ENCODE data around the gene SAMD8.

SAMD8 gene

GRCh38 chr10:75111365-75111906, at the start of gene SAMD8:
SAMD8 (plus strand) TSS chr10:75111656; CDS start chr10:75150529, 38,873 bp downstream.
- peak; percentile 94 for DNase-seq

GRCh38 chr10:75061709-75062505, 49.5 kb upstream of the SAMD8 start:
- no peak for DNase-seq

- no peak for DNase-seq
These were observed 48.8 kb upstream of the SAMD8 start for GRCh38 chr10:75062506-75063299.

GRCh38 chr10:75063461-75064230, 47.8 kb upstream of the SAMD8 start:
- DNase-seq = no peak

GRCh38 chr10:75065076-75065475, 46.4 kb upstream of the SAMD8 start:
- no peak for DNase-seq

GRCh38 chr10:75066271-75066670, 45.2 kb upstream of the SAMD8 start:
- DNase-seq = no peak

- DNase-seq = no peak
These were observed 44.2 kb upstream of the SAMD8 start for GRCh38 chr10:75067272-75067671.

GRCh38 chr10:75068523-75068922, 42.9 kb upstream of the SAMD8 start:
- no peak for DNase-seq

- no peak for DNase-seq
These were observed 41.0 kb upstream of the SAMD8 start for GRCh38 chr10:75070476-75070875.

GRCh38 chr10:75070961-75071428, 40.5 kb upstream of the SAMD8 start:
- DNase-seq = no peak

- DNase-seq = no peak
These were observed 39.7 kb upstream of the SAMD8 start for GRCh38 chr10:75071756-75072155.

- no peak for DNase-seq
These were observed 38.7 kb upstream of the SAMD8 start for GRCh38 chr10:75072727-75073126.

GRCh38 chr10:75073442-75073841, 38.0 kb upstream of the SAMD8 start:
- DNase-seq = no peak

- no peak for DNase-seq
These were observed 36.6 kb upstream of the SAMD8 start for GRCh38 chr10:75074711-75075445.

GRCh38 chr10:75076348-75076747, 35.1 kb upstream of the SAMD8 start:
- DNase-seq = no peak

- DNase-seq = no peak
These were observed 31.9 kb upstream of the SAMD8 start for GRCh38 chr10:75079436-75080083.

- no peak for DNase-seq
These were observed 30.9 kb upstream of the SAMD8 start for GRCh38 chr10:75080554-75080953.

- DNase-seq = no peak
These were observed 30.1 kb upstream of the SAMD8 start for GRCh38 chr10:75081379-75081778.

GRCh38 chr10:75083972-75084833, 27.3 kb upstream of the SAMD8 start:
- DNase-seq = no peak

GRCh38 chr10:75084834-75085384, 26.5 kb upstream of the SAMD8 start:
- DNase-seq = no peak
